Measurements from ENCODE around the gene DCHS1.
A peak's percentile ranks its signal among the peaks of the same experiment; 100 is the strongest.
"Not testable (repeated sequence)": the region's sequence is repeated elsewhere in the genome, so short reads cannot be mapped to it uniquely, and the experiment has no call there.

The DCHS1 gene

DNA sequence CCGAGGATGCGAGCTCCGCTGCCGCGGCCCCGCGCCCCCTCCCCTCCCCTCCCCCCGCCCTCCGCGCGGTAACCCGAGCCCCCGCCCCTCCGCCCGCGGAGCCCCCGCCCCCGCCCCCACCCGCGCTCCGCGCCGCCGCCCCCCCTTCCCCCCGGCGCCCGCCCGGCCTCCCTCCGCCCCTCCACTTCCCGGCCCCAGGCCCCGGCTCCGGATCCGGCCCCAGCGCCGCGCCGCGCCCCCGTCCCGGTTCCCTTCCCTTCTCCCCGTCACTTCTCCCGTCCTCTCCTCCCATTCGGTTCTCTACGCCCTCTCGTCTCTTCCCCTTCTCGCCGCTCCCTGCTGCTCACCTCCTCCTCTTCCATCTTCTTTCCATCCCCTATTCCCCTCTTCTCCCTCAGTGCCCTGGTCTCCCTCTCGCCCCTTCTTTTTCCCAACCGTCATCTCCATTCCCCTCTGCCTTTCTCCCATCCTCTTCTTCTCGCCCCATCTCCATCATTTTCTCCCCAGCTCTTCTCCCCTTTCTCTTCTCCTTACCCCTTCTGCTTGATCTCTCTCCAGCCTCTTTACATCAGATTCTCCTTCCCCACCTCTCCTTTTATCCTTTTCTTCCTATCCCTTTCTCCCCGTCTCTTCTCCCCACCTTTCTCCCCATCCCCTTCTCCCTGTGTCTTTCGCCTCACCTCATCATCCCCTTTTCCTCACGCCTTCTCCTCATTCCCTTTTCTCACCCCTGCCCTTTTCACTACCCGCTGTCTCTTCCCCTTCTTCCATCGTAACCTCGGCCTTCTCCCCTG is at the start of gene DCHS1:
Gene DCHS1 (minus strand): TSS at position 20 of the 794 bp plus-strand sequence. CDS start 14,196 bp downstream, outside the sequence.
- FAIRE-seq = no peak

DNA sequence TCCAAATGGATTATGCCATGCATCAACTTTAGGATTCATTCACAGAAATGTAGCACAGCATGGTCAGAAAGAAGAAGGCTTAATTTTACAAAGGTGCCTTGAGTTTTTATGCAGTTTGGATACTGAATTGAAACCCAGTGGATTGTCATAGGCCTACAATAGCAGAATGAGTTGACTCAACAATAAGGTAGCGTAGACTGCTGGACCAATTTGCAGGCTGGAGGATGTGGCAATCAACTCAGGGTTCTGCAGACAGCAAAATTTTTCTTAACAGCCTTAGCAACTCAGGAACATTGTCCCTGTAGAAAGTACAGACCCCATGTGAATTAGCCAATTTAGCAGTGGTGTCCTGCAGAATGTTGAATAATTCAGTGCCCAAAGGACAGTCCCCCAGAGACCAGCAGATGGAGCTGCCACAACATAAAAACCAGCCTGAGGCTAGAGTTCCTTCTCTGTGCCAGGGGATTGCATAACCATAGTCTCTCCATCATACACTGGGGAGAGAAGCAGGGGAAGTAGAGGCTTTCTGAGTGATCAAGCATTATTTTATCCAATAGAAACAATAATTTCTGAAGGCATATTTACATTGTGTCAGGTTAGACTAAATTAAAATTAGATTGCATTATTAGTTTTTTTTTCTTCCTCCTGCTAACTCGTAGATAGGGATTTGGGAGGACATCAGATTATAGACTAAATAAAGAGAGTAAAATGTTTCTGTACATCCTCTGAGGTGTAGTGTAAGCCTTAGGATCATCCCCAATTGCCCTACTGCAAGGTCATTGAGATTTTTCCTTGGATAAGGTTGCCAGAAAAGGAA is 47.8 kb upstream of the DCHS1 start:
- peak; percentile 79 for FAIRE-seq

DNA sequence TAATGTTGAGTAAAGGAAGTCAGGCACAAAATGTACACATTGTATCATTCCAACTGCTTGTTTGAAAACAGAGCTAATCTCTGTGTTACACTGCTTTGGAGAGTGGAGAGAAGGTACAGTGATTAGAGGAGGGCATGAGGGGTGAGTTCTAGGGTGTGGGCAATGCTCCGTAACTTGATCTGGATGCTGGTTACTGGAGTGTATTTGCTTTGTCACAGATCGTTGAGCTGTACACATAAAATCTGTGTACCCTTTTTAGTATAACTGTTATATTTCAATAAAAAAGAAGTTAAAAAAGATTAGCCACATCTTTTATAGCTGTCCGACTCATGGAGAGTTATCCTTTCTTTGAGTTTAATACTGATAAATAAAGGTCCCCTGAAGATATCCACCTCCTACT is 46.3 kb upstream of the DCHS1 start:
- FAIRE-seq = not testable (repeated sequence)

GRCh38 chr11:6695377-6695776 is 39.8 kb upstream of the DCHS1 start:
- no peak for FAIRE-seq

DNA sequence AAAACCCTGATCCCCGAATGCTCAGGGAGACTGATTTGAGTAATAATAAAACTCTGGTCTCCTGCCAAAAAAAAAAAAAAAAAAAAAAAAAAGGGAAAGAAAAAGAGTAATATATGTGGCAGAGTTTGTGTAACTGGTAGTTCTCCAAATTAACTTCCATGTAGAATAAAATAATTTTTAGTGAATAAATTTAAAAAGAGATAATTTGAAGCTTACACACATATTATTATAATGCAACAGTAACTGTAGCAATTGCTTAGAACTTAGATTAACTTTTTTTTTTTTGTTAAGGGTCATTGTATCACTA is 38.6 kb upstream of the DCHS1 start:
- FAIRE-seq = no peak

- FAIRE-seq = no peak
Measured at GRCh38 chr11:6693342-6694228, 38.0 kb upstream of the DCHS1 start.

GRCh38 chr11:6692128-6692527 is 36.5 kb upstream of the DCHS1 start:
- no peak for FAIRE-seq

DNA sequence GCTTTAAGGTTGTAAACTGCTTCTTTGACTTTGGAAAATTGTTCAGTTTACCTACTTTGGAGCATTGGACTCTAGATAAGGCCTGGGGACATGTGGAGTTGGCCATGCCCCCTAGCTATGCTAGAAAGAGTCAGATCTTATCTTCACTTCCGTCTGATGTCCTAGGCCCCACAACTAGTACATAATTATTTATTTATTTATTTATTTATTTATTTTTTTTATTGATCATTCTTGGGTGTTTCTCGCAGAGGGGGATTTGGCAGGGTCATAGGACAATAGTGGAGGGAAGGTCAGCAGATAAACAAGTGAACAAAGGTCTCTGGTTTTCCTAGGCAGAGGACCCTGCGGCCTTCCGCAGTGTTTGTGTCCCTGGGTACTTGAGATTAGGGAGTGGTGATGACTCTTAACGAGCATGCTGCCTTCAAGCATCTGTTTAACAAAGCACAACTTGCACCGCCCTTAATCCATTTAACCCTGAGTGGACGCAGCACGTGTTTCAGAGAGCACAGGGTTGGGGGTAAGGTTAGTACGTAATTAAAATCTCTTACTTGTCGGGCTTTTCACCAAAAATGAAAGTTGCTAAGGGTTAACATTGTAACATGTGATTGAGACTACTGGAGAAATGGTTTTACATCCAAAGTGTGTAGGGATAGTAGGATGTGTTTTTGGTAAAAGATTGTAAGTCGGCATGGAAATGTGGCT is 35.0 kb upstream of the DCHS1 start:
- not testable (repeated sequence) for FAIRE-seq

DNA sequence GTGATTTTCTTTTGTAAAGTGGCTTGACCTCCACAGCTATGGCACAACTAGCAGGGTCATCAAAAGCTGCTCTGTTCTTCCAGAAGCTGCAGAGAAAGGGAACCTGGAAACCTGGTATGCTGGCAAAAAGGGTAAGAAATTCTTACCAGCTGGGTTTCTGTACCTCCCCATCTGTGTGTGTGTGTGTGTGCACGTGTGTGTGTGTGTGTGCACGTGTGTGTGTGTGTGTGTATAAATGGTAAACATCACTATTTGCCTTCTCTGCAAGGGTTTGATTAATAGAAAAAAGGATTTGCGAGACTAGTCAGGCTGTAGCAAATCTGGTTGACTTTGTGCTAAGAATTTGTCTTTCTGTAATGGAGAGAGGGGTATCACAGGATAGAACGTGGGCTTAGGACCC is 32.3 kb upstream of the DCHS1 start:
- FAIRE-seq = no peak

DNA sequence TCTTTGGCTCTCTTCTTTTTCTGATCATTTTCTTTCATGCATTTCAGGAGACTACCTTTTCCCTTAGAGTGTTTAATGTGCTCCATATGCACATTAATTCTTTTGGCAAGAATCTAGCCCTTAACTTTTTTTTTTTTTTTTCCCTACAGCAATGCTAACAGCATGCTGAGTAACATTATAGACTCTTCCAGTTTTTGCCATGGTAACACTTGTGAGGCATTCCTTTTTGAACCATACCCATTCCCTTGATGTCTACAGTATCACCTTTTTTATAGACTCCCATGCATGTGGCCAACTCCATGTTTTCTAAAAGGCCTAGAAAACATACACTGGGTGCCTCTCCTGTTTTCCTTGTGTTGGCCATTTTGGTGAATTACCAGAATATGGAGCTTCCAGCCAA is 30.4 kb upstream of the DCHS1 start:
- FAIRE-seq = no peak

DNA sequence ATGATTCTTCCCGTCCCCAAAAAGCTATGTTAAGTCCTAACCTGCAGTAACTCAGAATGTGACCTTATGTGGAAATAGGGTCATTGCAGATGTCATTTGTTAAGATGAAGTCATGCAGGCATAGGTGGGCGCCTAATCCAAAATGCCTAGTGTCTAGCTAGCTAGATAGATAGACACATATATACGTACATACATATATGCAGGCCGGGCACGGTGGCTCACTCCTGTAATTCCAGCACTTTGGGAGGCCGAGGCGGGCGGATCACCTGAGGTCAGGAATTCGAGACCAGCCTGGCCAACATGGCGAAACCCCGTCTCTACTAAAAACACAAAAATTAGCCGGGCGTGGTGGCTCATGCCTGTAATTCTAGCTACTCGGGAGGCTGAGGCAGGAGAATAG is 28.5 kb upstream of the DCHS1 start:
- not testable (repeated sequence) for FAIRE-seq

- peak; percentile 75 for FAIRE-seq
Measured at GRCh38 chr11:6682936-6683861, 27.6 kb upstream of the DCHS1 start, which contains the start of gene MRPL17. TSS of gene MRPL17 (minus strand) at chr11:6683340. CDS start at chr11:6683296, 44 bp downstream.

DNA sequence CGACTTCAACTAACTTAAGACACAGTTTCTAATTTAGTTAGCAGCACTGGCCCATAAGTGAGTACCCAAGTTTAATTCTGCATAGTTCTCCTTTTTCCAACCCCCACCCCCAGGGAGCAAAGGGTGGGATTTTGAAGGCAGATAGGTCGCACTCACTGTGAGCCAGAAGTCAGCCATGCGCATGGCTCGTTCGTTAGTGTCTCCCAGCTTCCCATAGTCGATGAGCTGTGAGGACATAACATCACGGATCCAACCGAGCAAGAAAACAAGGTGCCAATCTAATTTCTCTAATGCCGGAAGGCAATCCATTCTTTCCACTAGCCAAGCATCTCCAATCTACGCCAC is 27.0 kb upstream of the DCHS1 start:
- no peak for FAIRE-seq

- no peak for FAIRE-seq
Measured at GRCh38 chr11:6681949-6682348, 26.3 kb upstream of the DCHS1 start.

DNA sequence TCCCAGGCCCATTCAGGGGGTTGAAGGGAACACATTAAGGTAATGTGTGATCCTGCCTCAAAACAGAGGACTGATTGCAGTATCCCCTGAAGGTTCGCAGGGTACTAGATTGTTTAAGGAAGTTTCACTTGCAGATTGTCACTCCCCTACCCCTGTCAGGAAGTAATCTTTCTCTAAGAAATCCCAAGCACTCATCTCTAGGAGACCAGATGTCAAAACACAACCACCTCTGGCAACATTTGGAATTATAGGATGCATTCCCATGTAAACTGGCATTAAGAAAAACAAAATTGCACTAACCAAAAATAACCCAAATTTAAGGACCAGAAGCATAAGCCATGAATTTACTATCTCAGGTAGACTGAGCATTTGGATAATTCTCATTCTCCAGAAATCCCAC is 25.9 kb upstream of the DCHS1 start:
- no peak for FAIRE-seq

GRCh38 chr11:6677018-6677417 is 21.4 kb upstream of the DCHS1 start:
- no peak for FAIRE-seq

DNA sequence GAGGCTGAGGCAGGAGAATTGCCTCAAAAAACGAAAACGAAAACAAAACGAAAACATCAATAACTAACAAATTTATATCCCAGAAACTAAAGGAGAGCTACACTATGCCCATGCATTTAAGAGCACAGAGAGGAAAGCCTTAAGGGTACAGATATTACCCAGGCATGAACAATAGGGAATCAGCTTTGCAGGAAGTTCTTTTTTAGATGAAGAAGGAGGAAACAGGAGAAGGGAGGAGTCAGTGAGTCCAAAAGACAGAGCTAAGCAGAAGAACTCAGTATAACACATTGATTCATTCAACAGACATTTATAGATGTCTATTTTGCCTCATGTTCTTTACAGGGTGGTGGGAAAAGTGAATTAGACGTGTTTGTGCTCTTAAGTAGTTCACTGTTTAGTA is 19.3 kb upstream of the DCHS1 start:
- FAIRE-seq = no peak

DNA sequence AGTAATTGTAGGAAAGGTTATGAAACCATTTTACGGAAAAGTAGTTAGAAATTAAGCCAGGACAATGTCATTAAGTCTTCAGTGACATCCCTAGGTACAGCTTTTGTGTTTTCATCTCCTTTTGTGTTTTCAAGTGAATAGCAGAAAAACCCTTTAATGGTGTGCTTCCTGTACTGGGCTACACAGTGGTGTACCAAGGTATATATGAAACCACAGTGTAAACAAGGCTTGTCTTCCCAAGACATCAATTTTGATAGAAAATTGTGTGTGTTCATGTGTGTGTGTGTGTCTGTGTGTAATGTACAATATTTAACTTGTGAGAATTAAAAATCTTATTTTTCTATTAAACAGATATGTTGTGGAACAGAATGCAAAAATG is 18.6 kb upstream of the DCHS1 start:
- no peak for FAIRE-seq

- no peak for FAIRE-seq
Measured at GRCh38 chr11:6673523-6674218, 18.1 kb upstream of the DCHS1 start.

GRCh38 chr11:6671991-6672390 is 16.4 kb upstream of the DCHS1 start:
- no peak for FAIRE-seq
